ENCODE measurements around the gene VAMP8. TPM values are rescaled to one million over a fixed set of nuclear protein-coding genes. Genes with fewer than 3 reads are reported as not detected.

Gene VAMP8
- total and polyA plus RNA-seq, 10 of the 15 experiments (the other 5 are each of a cell fraction or from before 2014, with no cell fraction given): 93.6 to 744 (median 217) TPM

DNA sequence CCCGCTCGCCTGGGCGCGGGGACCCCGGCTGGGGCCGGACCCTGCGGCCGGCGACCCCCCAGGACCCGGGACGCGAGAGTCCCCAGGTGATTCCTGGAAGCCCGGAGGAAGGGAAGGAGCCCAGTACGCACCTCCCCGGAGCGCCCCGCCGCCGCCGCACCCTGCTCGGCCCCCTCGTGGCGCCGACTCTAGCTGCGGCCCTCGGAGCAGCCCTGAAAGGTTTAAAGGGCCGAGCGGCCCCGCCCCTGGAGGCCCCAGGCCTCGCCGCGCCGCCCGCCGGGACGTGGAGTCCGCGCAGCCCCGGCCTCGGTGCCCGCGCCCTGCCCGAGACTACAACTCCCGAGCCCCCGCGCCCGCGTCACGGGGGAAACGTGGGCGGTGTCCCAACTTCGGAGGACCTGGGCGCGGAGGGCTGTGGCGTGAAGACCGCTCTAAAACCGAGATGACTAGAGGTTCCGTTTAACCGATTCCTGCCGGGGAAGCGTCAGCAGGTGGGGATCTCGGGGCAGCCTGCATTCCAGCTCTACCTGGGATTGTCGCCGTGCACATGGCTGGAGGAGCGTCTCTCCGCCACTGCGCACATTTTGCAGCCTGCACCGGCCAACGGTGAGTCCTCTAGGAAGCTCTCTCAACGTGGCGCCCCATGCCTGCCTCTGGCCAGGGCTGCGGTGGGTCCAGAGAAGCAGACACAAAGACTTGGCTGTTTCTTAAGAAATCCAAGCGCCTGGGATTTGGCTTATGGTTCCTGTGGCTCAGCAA is 25.3 kb downstream of the VAMP8 start, which contains the start of gene TMEM150A (continued):
- TF ChIP-seq RAD21 (IDR thresholded peaks at IDR 0.05; ENCODE audit: insufficient read depth, low read depth, low read length) (no peak), HDAC2 (IDR thresholded peaks at IDR 0.05) (no peak), EP300 (IDR thresholded peaks at IDR 0.05; ENCODE audit: borderline replicate concordance in 1 of 2, control insufficient read depth in 1 of 2, low read depth in 2 of 2, low read length in 2 of 2) (no peak), IRF4 (IDR thresholded peaks at IDR 0.05; ENCODE audit: low read depth, low read length) (0 out of 2 replicates have a peak, but pooled peaks have one; percentile 29), RCOR1 (conservative IDR thresholded peaks at IDR 0.05; ENCODE audit: low read depth, low read length) (no peak), ATF7 (IDR thresholded peaks at IDR 0.05; ENCODE audit: low read depth) (no peak), JUND (IDR thresholded peaks at IDR 0.05; ENCODE audit: low read depth, low read length) (no peak), BRCA1 (IDR thresholded peaks at IDR 0.05; ENCODE audit: low read depth, low read length) (no peak), RBBP5 (conservative IDR thresholded peaks at IDR 0.05) (no peak), NFXL1 (IDR thresholded peaks at IDR 0.05; ENCODE audit: borderline replicate concordance) (no peak), MEF2A (IDR thresholded peaks at IDR 0.05; ENCODE audit: insufficient read depth, low read depth, low read length) (no peak), IKZF1 (conservative IDR thresholded peaks at IDR 0.05) (peak; percentile 95), BACH1 (IDR thresholded peaks at IDR 0.05; ENCODE audit: borderline replicate concordance) (peak; percentile 63), ASH2L (IDR thresholded peaks at IDR 0.05; ENCODE audit: borderline replicate concordance, low read depth) (no peak), EGR1 (IDR thresholded peaks at IDR 0.05; ENCODE audit: borderline replicate concordance in 1 of 2, low read depth in 2 of 2, low read length in 2 of 2) (peak in 1 of 2 experiments; percentile 95; a peak in 2 of 3 replicates), NRF1 (conservative IDR thresholded peaks at IDR 0.05; ENCODE audit: low read depth, low read length) (no peak), NR2F1 (conservative IDR thresholded peaks at IDR 0.05) (peak; percentile 65), EZH2 (IDR thresholded peaks at IDR 0.05; ENCODE audit: borderline replicate concordance, control insufficient read depth, low read depth, low read length) (no peak), PAX5 (IDR thresholded peaks at IDR 0.05; ENCODE audit: borderline replicate concordance, low read depth, low read length) (peak; percentile 30; the same call in 1 of the 2 replicates), CHD1 (IDR thresholded peaks at IDR 0.05; ENCODE audit: low read depth, low read length) (no peak), KAT2A (conservative IDR thresholded peaks at IDR 0.05; ENCODE audit: control insufficient read depth, low read depth, low read length) (no peak), ZSCAN29 (IDR thresholded peaks at IDR 0.05) (no peak), CEBPB (IDR thresholded peaks at IDR 0.05; ENCODE audit: borderline replicate concordance in 1 of 2, low read depth in 2 of 2, low read length in 2 of 2) (no peak)
- TF ChIP-seq, protein P1, sequence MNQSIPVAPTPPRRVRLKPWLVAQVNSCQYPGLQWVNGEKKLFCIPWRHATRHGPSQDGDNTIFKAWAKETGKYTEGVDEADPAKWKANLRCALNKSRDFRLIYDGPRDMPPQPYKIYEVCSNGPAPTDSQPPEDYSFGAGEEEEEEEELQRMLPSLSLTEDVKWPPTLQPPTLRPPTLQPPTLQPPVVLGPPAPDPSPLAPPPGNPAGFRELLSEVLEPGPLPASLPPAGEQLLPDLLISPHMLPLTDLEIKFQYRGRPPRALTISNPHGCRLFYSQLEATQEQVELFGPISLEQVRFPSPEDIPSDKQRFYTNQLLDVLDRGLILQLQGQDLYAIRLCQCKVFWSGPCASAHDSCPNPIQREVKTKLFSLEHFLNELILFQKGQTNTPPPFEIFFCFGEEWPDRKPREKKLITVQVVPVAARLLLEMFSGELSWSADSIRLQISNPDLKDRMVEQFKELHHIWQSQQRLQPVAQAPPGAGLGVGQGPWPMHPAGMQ (IDR thresholded peaks at IDR 0.05; ENCODE audit: borderline replicate concordance): no peak
- TF ChIP-seq, protein P2, sequence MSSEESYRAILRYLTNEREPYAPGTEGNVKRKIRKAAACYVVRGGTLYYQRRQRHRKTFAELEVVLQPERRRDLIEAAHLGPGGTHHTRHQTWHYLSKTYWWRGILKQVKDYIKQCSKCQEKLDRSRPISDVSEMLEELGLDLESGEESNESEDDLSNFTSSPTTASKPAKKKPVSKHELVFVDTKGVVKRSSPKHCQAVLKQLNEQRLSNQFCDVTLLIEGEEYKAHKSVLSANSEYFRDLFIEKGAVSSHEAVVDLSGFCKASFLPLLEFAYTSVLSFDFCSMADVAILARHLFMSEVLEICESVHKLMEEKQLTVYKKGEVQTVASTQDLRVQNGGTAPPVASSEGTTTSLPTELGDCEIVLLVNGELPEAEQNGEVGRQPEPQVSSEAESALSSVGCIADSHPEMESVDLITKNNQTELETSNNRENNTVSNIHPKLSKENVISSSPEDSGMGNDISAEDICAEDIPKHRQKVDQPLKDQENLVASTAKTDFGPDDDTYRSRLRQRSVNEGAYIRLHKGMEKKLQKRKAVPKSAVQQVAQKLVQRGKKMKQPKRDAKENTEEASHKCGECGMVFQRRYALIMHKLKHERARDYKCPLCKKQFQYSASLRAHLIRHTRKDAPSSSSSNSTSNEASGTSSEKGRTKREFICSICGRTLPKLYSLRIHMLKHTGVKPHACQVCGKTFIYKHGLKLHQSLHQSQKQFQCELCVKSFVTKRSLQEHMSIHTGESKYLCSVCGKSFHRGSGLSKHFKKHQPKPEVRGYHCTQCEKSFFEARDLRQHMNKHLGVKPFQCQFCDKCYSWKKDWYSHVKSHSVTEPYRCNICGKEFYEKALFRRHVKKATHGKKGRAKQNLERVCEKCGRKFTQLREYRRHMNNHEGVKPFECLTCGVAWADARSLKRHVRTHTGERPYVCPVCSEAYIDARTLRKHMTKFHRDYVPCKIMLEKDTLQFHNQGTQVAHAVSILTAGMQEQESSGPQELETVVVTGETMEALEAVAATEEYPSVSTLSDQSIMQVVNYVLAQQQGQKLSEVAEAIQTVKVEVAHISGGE (CRISPR knock-in tag; IDR thresholded peaks at IDR 0.05): no peak
- TF ChIP-seq, protein P3, sequence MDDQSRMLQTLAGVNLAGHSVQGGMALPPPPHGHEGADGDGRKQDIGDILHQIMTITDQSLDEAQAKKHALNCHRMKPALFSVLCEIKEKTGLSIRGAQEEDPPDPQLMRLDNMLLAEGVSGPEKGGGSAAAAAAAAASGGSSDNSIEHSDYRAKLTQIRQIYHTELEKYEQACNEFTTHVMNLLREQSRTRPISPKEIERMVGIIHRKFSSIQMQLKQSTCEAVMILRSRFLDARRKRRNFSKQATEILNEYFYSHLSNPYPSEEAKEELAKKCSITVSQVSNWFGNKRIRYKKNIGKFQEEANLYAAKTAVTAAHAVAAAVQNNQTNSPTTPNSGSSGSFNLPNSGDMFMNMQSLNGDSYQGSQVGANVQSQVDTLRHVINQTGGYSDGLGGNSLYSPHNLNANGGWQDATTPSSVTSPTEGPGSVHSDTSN (IDR thresholded peaks at IDR 0.05; ENCODE audit: insufficient replicate concordance, low read depth, low read length): no peak

All from GM12878 (cell line).